Ecto neural progenitor cell (in vitro differentiated cells): ENCODE results near the gene PER1.
"Not testable (repeated sequence)": the region's sequence is repeated elsewhere in the genome, so short reads cannot be mapped to it uniquely, and the experiment has no call there.

Experiments used
- DNase-seq: peaks from one replicate; pipeline ENCODE4 v3.0.0-alpha.2; 2018; ENCODE audit warnings: low spot score

Gene PER1

GRCh38 chr17:8121681-8122421 lies 30.4 kb downstream of the PER1 start:
- DNase-seq, result peak; percentile 94

GRCh38 chr17:8121407-8121680 lies 30.9 kb downstream of the PER1 start:
- DNase-seq, result no peak

GRCh38 chr17:8120520-8121406 lies 31.4 kb downstream of the PER1 start:
- peak; percentile 95 for DNase-seq

- DNase-seq, result peak; percentile 96
Observed at GRCh38 chr17:8119581-8120519, 32.4 kb downstream of the PER1 start.

GRCh38 chr17:8118769-8119580 lies 33.2 kb downstream of the PER1 start:
- peak; percentile 96 for DNase-seq

GRCh38 chr17:8117980-8118768 lies 34.0 kb downstream of the PER1 start, which contains the start of gene ALOXE3:
ALOXE3 (minus strand) TSS chr17:8118514; CDS start chr17:8117990, 524 bp downstream.
- DNase-seq, result peak; percentile 79

DNA sequence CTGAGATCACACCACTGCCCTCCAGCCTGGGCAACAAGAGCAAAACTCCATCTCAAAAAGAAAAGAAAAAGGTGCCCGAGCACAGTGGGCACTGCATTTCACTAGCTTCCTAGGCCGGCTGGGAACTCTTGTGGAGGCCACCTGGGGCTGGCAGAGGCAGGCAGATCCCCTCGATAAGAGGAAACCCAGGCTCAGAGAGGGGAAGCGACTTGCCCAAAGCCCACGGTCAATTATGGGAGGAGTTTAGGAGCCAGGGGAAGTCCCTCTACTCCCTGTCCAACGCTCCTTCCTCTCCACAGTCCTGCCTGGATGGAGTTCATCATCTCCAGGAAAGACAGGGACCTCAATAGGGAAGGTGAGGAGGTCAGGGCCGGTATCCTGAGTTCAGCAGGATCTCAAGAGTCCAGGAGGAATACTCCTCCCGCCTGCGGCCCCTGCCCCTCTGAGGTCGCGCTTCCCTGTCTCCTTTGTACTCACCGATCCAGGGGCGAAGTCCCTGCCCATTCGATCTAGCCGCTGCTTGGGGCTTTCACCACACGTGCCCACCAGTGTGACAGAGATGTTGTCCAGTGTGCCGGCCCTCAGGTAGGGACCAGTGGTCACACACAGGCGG lies 34.7 kb downstream of the PER1 start:
- peak; percentile 56 for DNase-seq

DNA sequence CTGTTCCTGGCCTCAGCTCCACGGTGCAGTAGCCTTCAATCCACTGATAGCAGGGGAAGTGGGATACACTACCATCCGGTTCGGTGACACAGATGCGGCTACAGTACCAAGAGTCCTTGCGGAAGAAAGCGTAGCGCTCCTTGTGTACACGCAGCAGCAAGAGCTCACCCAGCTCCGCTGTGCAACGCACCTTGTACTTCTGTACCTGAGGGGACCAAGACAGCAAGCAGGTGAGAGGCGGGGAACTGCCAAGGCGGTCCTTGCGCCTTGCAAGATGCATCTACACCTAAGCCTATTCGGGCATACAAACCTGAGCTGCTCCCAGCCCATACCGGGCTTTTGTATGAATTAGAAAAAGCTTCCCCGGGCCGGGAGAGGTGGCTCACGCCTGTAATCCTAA lies 35.4 kb downstream of the PER1 start:
- peak; percentile 52 for DNase-seq

DNA sequence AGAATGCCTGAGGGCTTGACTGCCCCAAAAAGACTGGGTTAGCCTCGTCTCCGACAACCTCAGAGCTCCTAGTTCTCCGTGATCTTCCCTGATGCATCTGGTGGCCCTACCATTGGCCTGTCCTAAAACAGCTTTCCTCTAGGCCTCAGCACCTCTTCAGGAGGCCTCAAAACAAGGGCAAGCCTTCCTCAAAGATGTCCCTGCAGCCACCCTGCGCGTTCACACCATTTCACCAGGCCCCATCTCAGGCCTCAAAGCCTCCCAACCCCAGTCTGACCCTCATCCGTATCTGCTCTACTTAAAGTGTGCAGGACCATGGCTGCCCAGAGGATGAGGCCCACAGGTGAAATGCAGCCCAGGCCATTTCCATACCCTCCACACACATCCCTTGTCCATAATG lies 41.3 kb downstream of the PER1 start:
- DNase-seq, result no peak

GRCh38 chr17:8110456-8110804 lies 41.8 kb downstream of the PER1 start:
- DNase-seq, result no peak

DNA sequence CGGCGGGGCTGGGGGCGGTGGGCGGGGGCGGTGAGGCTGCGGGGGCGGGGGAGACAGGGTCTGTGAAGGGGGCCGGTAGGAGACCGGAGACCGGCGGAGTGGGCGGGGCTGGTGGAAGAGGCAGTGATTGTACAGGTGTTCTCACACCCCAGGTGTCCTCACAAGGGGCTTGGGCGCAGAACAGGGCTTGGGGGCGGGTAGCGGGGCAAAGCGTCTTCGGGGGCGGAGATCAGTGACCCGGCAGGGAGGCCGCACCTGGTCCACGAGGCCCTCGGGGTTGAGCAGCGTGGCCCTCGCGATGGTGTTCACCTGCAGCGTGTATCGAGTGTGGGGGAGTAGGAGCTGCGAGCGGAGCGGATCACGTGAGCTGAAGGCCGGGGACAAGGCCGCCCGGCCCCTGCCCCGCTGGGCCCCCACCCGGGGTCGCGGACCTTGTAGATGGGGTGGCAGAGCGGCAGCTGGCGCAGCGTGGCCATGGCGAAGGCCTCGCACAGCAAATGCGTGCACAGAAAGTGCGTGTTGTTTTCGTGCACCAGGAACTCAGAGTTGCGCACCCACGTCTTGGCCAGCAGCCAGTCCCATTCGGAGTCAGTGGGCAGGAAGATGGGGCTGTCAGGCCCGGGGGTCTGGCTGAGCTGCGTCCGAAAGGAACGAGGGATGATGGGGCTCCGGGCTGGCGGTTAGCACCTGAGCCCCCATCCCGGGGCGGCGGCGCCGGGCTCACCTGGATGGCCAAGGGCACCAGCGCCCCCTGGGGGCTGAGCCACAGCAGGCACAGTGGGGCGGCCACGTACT lies 42.3 kb downstream of the PER1 start:
- peak; percentile 88 for DNase-seq

GRCh38 chr17:8108972-8109660 lies 43.1 kb downstream of the PER1 start:
- DNase-seq, result peak; percentile 44

DNA sequence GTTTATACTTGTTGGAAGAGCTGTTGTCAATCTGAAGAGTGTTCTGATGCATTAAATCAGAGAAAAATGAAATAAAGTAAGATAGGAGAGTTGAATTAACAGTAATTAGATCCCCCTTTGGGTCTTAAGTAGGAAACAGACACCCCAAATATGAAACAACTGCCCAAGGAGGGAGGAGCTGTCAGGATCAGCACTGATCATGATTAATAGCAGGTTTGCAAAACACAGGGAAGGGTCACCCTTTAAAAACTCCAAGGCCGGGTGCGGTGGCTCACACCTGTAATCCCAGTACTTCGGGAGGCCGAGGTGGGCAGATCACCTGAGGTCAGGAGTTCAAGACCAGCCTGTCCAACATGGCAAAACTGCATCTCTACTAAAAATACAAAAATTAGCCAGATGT lies 45.2 kb downstream of the PER1 start:
- DNase-seq, result not testable (repeated sequence)

DNA sequence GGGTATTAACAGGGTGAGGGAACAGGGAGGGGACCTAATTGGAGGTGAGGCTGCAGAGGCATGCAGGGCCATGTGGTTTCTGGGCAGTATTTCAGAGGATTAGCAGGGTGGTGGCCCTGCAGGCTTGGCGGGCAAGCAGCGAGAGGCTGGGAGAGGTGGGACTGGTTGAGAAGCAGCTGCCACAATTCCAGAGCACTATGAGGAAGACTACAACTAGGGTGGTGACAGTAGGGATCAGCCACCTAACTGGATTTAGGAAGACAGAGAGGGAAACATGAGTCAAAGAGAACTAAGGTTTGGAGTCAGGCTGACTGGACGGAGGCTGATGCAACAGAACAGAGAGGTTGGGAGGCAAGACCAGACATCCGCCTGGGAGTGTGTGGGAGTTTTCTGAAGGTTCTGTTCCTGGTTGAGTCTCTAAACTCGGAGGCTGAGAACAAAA lies 46.2 kb downstream of the PER1 start:
- DNase-seq, result peak; percentile 38

GRCh38 chr17:8104911-8105310 lies 47.3 kb downstream of the PER1 start:
- DNase-seq, result peak; percentile 38

DNA sequence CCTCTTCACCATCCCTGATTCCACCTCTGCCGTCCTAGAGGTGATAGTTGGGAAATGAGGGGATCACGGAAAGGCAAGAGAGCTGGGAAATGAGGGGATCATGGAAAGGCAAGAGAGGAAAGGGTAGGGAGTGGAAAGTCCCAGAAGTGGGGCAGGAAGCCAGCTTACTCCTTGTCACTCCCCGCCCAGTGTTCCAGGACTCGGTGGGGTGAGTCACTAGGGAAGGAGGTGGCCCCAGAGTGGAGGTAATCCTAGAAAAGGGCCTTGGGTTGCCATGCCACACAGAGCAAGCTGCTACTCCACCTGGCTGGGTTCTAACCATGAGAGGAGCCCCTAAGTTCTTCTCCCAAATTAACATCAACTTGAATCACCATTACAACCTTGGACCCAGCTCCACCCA lies 48.7 kb downstream of the PER1 start:
- no peak for DNase-seq

GRCh38 chr17:8101721-8102120 lies 50.5 kb downstream of the PER1 start:
- no peak for DNase-seq

DNA sequence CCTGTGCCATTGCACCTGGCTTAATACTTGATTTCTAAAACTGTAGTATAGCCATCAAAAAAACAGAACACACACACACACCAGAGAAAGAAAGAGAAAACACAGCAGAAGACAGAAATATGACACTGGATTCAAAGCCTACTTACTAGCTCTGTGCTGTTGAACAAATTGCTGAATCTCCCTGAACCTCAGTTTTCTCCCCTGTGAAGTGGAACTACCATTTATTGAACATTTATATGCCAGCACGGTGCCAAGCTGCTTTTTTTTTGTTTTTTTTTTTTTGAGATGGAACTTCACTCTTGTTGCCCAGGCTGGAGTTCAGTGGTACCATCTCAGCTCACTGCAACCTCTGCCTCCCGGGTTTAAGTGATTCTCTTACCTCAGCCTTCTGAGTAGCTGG lies 51.4 kb downstream of the PER1 start:
- DNase-seq, result no peak

DNA sequence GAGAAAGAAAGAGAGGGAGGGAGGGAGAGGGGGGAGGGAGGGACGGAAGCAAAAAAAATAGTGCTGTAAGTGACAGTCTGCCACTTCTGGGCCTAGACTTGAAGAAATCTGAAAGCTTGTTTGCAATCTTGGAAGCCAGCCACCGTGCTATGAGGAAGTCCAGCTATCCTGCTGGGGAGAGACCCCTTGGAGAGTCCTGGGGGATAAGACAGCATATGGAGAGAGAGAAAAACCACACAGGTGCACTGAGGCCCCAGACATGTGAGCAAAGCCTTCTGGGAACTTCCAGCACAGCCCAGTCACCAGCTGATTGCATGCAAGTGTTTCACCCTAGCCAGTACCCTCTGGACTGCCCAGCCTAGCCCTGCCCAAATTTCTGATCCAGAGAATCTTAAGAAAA lies 52.1 kb downstream of the PER1 start:
- no peak for DNase-seq
